Sigmoid colon (tissue), 7 donors: ENCODE results near the gene TMTC1. TPM values are rescaled to one million over a fixed set of nuclear protein-coding genes. Genes with fewer than 3 reads are reported as not detected.

ENCODE experiments used
- DNase-seq: peaks from one replicate; pipeline ENCODE4 v3.0.0-alpha.2; 2019
- H3K27ac ChIP-seq, 4 donors: fragments of 200-600 bp; sonication (generic); one replicate each; pipeline ENCODE4 v1.5.1; 2016 to 2019; ENCODE audit warnings: mild to moderate bottlenecking in 1 of 4
- H3K27me3 ChIP-seq, 3 donors: fragments of 200-600 bp; sonication (generic); one replicate each; pipeline ENCODE4 v1.5.1; 2019; ENCODE audit warnings: mild to moderate bottlenecking in 1 of 3
- H3K36me3 ChIP-seq, 4 donors: fragments of 200-600 bp; sonication (generic); one replicate each; pipeline ENCODE4 v1.5.1; 2016 to 2019
- H3K4me1 ChIP-seq, 4 donors: fragments of 200-600 bp; sonication (generic); one replicate each; pipeline ENCODE4 v1.5.1; 2017 to 2019
- H3K4me3 ChIP-seq, 4 donors: fragments of 200-600 bp; sonication (generic); one replicate each; pipeline ENCODE4 v1.5.1; 2017 to 2019; ENCODE audit warnings: mild to moderate bottlenecking in 2 of 4, moderate library complexity in 1 of 4
- H3K9me3 ChIP-seq, 4 donors: fragments of 200-600 bp in 3 of 4; sonication (generic) in 3 of 4; one replicate each; pipeline versions ENCODE4 v1.5.1 to v1.6.1; 2013 to 2019
- CTCF ChIP-seq, 4 experiments: fragments of 450-650 bp in 3 of 4; fragments of 200-600 bp in 1 of 4; IDR thresholded peaks; one replicate each; pipeline ENCODE4 v1.5.1; 2016 to 2019; ENCODE audit warnings: antibody characterized with exemption in 4 of 4, mild to moderate bottlenecking in 3 of 4, moderate library complexity in 2 of 4
- EP300 ChIP-seq, 4 donors: sonication (generic); formaldehyde crosslinking; IDR thresholded peaks; one replicate each; pipeline ENCODE4 v1.6.1; 2017; ENCODE audit warnings: antibody characterized with exemption in 4 of 4
- POLR2A ChIP-seq, 2 donors: fragments of 450-650 bp; IDR thresholded peaks; one replicate each; pipeline ENCODE4 v1.6.1; 2016; ENCODE audit warnings: antibody characterized with exemption in 2 of 2, mild to moderate bottlenecking in 2 of 2, moderate library complexity in 2 of 2
- POLR2AphosphoS5 ChIP-seq, 4 donors: sonication (generic); formaldehyde crosslinking; IDR thresholded peaks; one replicate each; pipeline ENCODE4 v1.6.1; 2017; ENCODE audit warnings: antibody characterized with exemption in 4 of 4
- WGBS, 2 donors: extraction: QIAGEN DNeasy Blood & Tissue Kit; methylation state at CpG; one replicate each; pipeline ENCODE4 v1.1.7; 2013; 5-methylcytosine and 5-hydroxymethylcytosine counted together
- intact Hi-C: fragments of 100-400 bp; cut with DNase I; formaldehyde crosslinking; loops from one replicate; pipeline ENCODE4 v1.15.1; 2023
- polyA plus RNA-seq, 3 donors: library from polyadenylated mRNA; stranded (reverse); fragments of 200-250 nt; gene quantifications; one replicate each; pipeline ENCODE4 v1.2.3, GENCODE V29; 2013
- total RNA-seq, 4 donors: library from RNA; depleted of rRNA; stranded (reverse); fragments of >200 nt; gene quantifications; one replicate each; pipeline ENCODE4 v1.1.0, GENCODE V29; 2016
- donor health status: healthy with polysubstance abuse.
- donor health status: Bipolar disorder and iron deficiency.
- donor health status: healthy.

The TMTC1 gene
- total and polyA plus RNA-seq, 7 donors = 0.46 to 77.5 (median 61.5) TPM

DNA sequence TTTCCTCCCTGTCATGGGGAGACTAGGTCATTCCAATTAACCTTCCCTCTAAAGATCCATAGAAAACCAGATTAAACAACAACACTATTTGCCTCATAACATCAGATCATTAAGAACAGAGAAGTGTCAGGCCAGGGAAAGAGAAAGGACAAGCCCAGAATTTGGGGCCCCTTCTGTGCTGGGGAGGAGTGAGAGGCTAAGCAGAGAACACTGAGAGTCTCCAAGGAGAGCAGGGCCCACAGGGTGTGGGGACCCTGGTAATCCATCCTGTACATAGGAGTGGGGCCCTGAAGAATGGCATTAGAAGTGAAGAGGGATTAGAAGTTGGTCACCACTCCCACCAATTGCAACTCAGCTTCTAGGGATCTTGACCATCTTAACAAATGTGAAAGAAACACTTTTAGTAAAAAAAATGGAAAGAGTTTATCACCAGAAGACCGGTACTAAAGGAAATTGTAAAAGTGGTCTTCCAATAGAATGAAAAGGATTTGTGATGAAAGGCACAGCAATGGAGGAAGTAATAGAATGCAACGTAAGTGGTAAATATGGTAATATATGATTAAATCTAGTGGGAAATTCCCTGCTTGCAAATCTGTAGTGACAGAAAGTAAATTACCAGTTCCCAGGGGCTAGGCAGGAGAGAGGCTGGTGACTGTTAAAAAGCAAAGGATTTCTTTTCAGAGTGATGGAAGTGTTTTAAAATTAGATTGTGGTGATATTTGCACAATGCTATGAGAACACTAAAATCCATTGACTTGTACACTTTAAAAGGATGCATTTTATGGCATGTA lies 14.0 kb upstream of the TMTC1 start:
- intact Hi-C loops = no loop called here
- peaks cover 0 to 5% (median 0%) of the 10 kb centered on the region in 4 donors for H3K9me3 ChIP-seq
- H3K27ac ChIP-seq = peak overlapping the region in 3 of 4 donors; percentile 49 to 69 (median 65)
- 45 to 57% methylated on average over 2 of the region's 2 CpGs for WGBS, 2 donors
- no peaks in the 10 kb centered on the region for H3K27me3 ChIP-seq
- no peaks in the 10 kb centered on the region for H3K36me3 ChIP-seq
- peaks cover 0 to 33% (median 22%) of the 10 kb centered on the region in 4 donors for H3K4me1 ChIP-seq
- H3K4me3 ChIP-seq = no peak overlapping the region
- TF ChIP-seq POLR2AphosphoS5 (IDR thresholded peaks at IDR 0.05) (no peak), EP300 (IDR thresholded peaks at IDR 0.05) (no peak), POLR2A (IDR thresholded peaks at IDR 0.05) (no peak), CTCF (IDR thresholded peaks at IDR 0.05) (no peak)
- DNase-seq = no peak

- 40 to 48% methylated on average over 6 of the region's 6 CpGs for WGBS, 2 donors
Observed at GRCh38 chr12:29796823-29797263, 13.1 kb upstream of the TMTC1 start.

DNA sequence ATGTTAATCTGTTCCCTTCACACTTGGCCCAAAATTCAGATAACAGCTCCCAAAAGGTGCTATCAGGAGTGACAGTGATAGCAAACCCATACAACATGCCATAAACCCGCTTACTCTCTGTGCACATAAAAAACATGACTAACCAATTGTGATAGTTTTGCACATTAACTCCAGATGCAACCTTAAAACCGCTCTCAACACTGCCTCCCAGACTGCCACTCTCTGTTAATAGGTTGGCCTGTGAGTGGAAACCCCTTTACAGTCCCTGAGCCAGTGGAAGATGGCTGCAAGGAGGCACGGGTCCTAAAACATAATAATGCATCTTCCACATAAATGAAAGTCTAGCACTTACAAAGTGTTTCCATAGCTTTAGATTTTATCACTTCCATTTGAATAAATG lies 12.0 kb upstream of the TMTC1 start:
- WGBS, 2 donors = 43 to 51% methylated on average over 3 of the region's 3 CpGs
- TF ChIP-seq POLR2AphosphoS5 (IDR thresholded peaks at IDR 0.05) (no peak), POLR2A (IDR thresholded peaks at IDR 0.05) (no peak), EP300 (IDR thresholded peaks at IDR 0.05) (no peak), CTCF (IDR thresholded peaks at IDR 0.05) (no peak)
- Histone ChIP-seq H3K4me3 (no peak overlapping the region), H3K9me3 (peaks cover 0 to 13% (median 0%) of the 10 kb centered on the region in 4 donors), H3K27ac (no peak overlapping the region), H3K4me1 (peaks cover 0 to 33% (median 22%) of the 10 kb centered on the region in 4 donors), H3K27me3 (no peaks in the 10 kb centered on the region), H3K36me3 (no peaks in the 10 kb centered on the region)
- no peak for DNase-seq
- intact Hi-C loops = no loop called here

More at GRCh38 chr12:29796823-29797263, 13.1 kb upstream of the TMTC1 start:
- peak in 1 of 4 donors; percentile 33 for TF ChIP-seq EP300 (IDR thresholded peaks at IDR 0.05)
- peak in 3 of 4 donors; percentile 72 to 76 (median 74) for TF ChIP-seq POLR2AphosphoS5 (IDR thresholded peaks at IDR 0.05)
- no peak for TF ChIP-seq POLR2A (IDR thresholded peaks at IDR 0.05)
- peak in 2 of 4 experiments; percentile 19 to 32 for TF ChIP-seq CTCF (IDR thresholded peaks at IDR 0.05)
- Histone ChIP-seq H3K4me1 (peaks cover 0 to 33% (median 22%) of the 10 kb centered on the region in 4 donors), H3K27ac (peak overlapping the region; percentile 5 to 69 (median 57)), H3K27me3 (no peaks in the 10 kb centered on the region), H3K4me3 (peak overlapping the region in 1 of 4 donors; percentile 8), H3K36me3 (no peaks in the 10 kb centered on the region), H3K9me3 (peaks cover 0 to 10% (median 0%) of the 10 kb centered on the region in 4 donors)
- DNase-seq = peak; percentile 71
- intact Hi-C loops = no loop called here

- peaks cover 0 to 13% (median 0%) of the 10 kb centered on the region in 4 donors for H3K9me3 ChIP-seq
- TF ChIP-seq POLR2AphosphoS5 (IDR thresholded peaks at IDR 0.05) (no peak), CTCF (IDR thresholded peaks at IDR 0.05) (no peak), EP300 (IDR thresholded peaks at IDR 0.05) (no peak), POLR2A (IDR thresholded peaks at IDR 0.05) (no peak)
- H3K27me3 ChIP-seq = no peaks in the 10 kb centered on the region
- no peak overlapping the region for H3K27ac ChIP-seq
- intact Hi-C loops = no loop called here
- H3K4me1 ChIP-seq = peaks cover 0 to 33% (median 22%) of the 10 kb centered on the region in 4 donors
- no peak for DNase-seq
- H3K36me3 ChIP-seq = no peaks in the 10 kb centered on the region
- no peak overlapping the region for H3K4me3 ChIP-seq
Observed at GRCh38 chr12:29794862-29795261, 11.1 kb upstream of the TMTC1 start.
